Heart right ventricle (tissue), 16 donors: ENCODE data around the gene FAM89A. TPM values are rescaled to one million over a fixed set of nuclear protein-coding genes. Genes with fewer than 3 reads are reported as not detected.
"Not testable (repeated sequence)": the region's sequence is repeated elsewhere in the genome, so short reads cannot be mapped to it uniquely, and the experiment has no call there.

ENCODE experiments used
- ATAC-seq, 8 donors: fragments of 200-7000 bp; cut with Tn5 transposase; one replicate each; pipeline ENCODE4 v1.9.1; 2020; ENCODE audit warnings: mild to moderate bottlenecking in 8 of 8, moderate library complexity in 8 of 8, moderate number of reproducible peaks in 1 of 8
- DNase-seq, 2 donors: peaks; one replicate each; pipeline ENCODE4 v3.0.0-alpha.2; 2020
- H3K27ac ChIP-seq, 10 donors: fragments of 200-600 bp; sonication (generic) in 2 of 10; one replicate each; pipeline versions ENCODE4 v1.5.0 to v1.8.0; 2020 to 2022; ENCODE audit warnings: mild to moderate bottlenecking in 3 of 10
- H3K27me3 ChIP-seq, 7 donors: fragments of 200-600 bp; one replicate each; pipeline ENCODE4 v1.8.0; 2021 to 2022; ENCODE audit warnings: mild to moderate bottlenecking in 2 of 7
- H3K36me3 ChIP-seq, 9 donors: fragments of 200-600 bp; sonication (generic) in 1 of 9; one replicate each; pipeline versions ENCODE4 v1.5.0 to v1.8.0; 2020 to 2022; ENCODE audit warnings: mild to moderate bottlenecking in 2 of 9
- H3K4me1 ChIP-seq, 9 donors: fragments of 200-600 bp; sonication (generic) in 1 of 9; one replicate each; pipeline versions ENCODE4 v1.5.0 to v1.8.0; 2020 to 2022; ENCODE audit warnings: mild to moderate bottlenecking in 4 of 9
- H3K4me3 ChIP-seq, 10 donors: fragments of 200-600 bp; sonication (generic) in 2 of 10; one replicate each; pipeline versions ENCODE4 v1.5.0 to v1.8.0; 2020 to 2022; ENCODE audit warnings: mild to moderate bottlenecking in 7 of 10, moderate library complexity in 2 of 10
- H3K9me3 ChIP-seq, 11 donors: fragments of 200-600 bp in 10 of 11; sonication (generic) in 2 of 11; one replicate each; pipeline versions ENCODE4 v1.5.0 to v1.8.0; 2013 to 2022; ENCODE audit warnings: mild to moderate bottlenecking in 2 of 11, control low read depth in 1 of 11, moderate library complexity in 1 of 11
- CTCF ChIP-seq, 9 donors: fragments of 200-600 bp; sonication (generic) in 2 of 9; IDR thresholded peaks; one replicate each; pipeline versions ENCODE4 v1.5.0 to v1.8.0; 2021 to 2022; ENCODE audit warnings: antibody characterized with exemption in 9 of 9, mild to moderate bottlenecking in 5 of 9, moderate library complexity in 1 of 9
- WGBS, 2 donors: extraction: QIAGEN DNeasy Blood & Tissue Kit; methylation state at CpG; one replicate each; pipeline ENCODE4 v1.1.7; 2013; ENCODE audit warnings: inconsistent platforms in 1 of 2; 5-methylcytosine and 5-hydroxymethylcytosine counted together
- intact Hi-C, 10 donors: fragments of 100-400 bp; cut with DNase I; formaldehyde crosslinking; loops; one replicate each; pipeline versions ENCODE4 v1.11.1 to v1.14.2; 2022
- polyA plus RNA-seq, 2 donors: library from polyadenylated mRNA; stranded (reverse); fragments of 200-250 nt; gene quantifications; one replicate each; pipeline ENCODE4 v1.2.3, GENCODE V29; 2013
- total RNA-seq, 10 donors: library from RNA; stranded (reverse); fragmentation: NEBNext Ultra II Directional in 3 of 10; extraction: Animal tissue kit (Norgen Biotek cat#: 25700) in 3 of 10; gene quantifications; one replicate each; pipeline versions ENCODE4 v1.2.1 to v1.2.4, GENCODE V29; 2021 to 2023
- donor health status: Arrhythmogenic right ventricular cardiomyopathy.
- donor health status: ischemic (EF 13 %, LVEDD 7.1; RV severe dilation, severe dysfunction).
- donor health status: healthy with polysubstance abuse.
- donor health status: DM: no; HTN: yes; CAD: no.
- donor health status: DM: no; HTN: no; CAD: no.
- donor health status: ischemic (EF 25% LVEDD 6.9; RV normal size, moderate dysfunction).
- donor health status: ischemic (EF 25% LVEDD 5.7; RV mildly dilated, moderate dysfunction).
- donor health status: healthy.
- donor health status: DM: yes; HTN: yes; CAD: no.
- donor health status: Ischemic cardiomyopathy.
- donor health status: ischemic (EF 35%, LVEDD 5.7; RV mildly dilated, moderate dysfunction).
- donor health status: nonischemic (EF 11% LVEDD 7.7; RV severe dilation, severe dysfunction).
- donor health status: DM: yes; HTN: yes; CAD: no.
- donor health status: PGD.
- donor health status: ischemic (EF 29% LVEDD 5.4; RV normal size, mild dysfunction).
- donor health status: nonischemic (EF 23%, LVEDD 6.1; RV moderate dilation, normal function).

FAM89A gene
- total and polyA plus RNA-seq, 12 donors: 4.1 to 14.3 (median 5.3) TPM

- peaks cover 0 to 2% (median 0%) of the 10 kb centered on the region in 9 donors for H3K36me3 ChIP-seq
- H3K4me3 ChIP-seq: no peak overlapping the region
- H3K27me3 ChIP-seq: no peaks in the 10 kb centered on the region
- intact Hi-C loops: loop anchor here in 2 of 10 donors (10.0 kb wide), 2 partner anchors 183 to 193 kb away; no protein-coding TSS in a partner anchor
- ATAC-seq (no peak), DNase-seq (no peak)
- no peaks in the 10 kb centered on the region for H3K4me1 ChIP-seq
- H3K27ac ChIP-seq: no peak overlapping the region
- no peak for TF ChIP-seq CTCF (IDR thresholded peaks at IDR 0.05)
- WGBS, 2 donors: 87 to 93% methylated on average over 2 of the region's 2 CpGs
- H3K9me3 ChIP-seq: peaks cover 0 to 18% (median 9%) of the 10 kb centered on the region in 11 donors
Measured at GRCh38 chr1:231011360-231011759, 28.7 kb downstream of the FAM89A start.

GRCh38 chr1:231007535-231007934, 32.5 kb downstream of the FAM89A start:
- 60 to 77% methylated on average over 1 of the region's 1 CpG for WGBS, 2 donors
- H3K4me1 ChIP-seq, DNase-seq, H3K4me3 ChIP-seq, H3K27ac ChIP-seq, intact Hi-C loops, ATAC-seq, H3K27me3 ChIP-seq, H3K36me3 ChIP-seq: not testable (repeated sequence)
- peaks cover 0 to 57% (median 15%) of the 10 kb centered on the region in 11 donors for H3K9me3 ChIP-seq

- peaks cover 0 to 62% (median 44%) of the 10 kb centered on the region in 9 donors for H3K36me3 ChIP-seq
- no peak for TF ChIP-seq CTCF (IDR thresholded peaks at IDR 0.05)
- no peak for DNase-seq
Measured at GRCh38 chr1:231001892-231002291, 38.2 kb downstream of the FAM89A start.

GRCh38 chr1:231000639-231001038, 39.4 kb downstream of the FAM89A start:
- no peak for TF ChIP-seq CTCF (IDR thresholded peaks at IDR 0.05)

More at GRCh38 chr1:231001892-231002291, 38.2 kb downstream of the FAM89A start:
- H3K4me3 ChIP-seq: no peak overlapping the region
- H3K4me1 ChIP-seq: no peaks in the 10 kb centered on the region
- intact Hi-C loops: no loop called here
- no peak for ATAC-seq
- H3K9me3 ChIP-seq: peaks cover 0 to 45% (median 7%) of the 10 kb centered on the region in 11 donors
- no peaks in the 10 kb centered on the region for H3K27me3 ChIP-seq
- H3K27ac ChIP-seq: no peak overlapping the region

GRCh38 chr1:231000201-231000600, 39.9 kb downstream of the FAM89A start:
- Histone ChIP-seq H3K4me1 (no peaks in the 10 kb centered on the region), H3K27me3 (no peaks in the 10 kb centered on the region), H3K9me3 (peaks cover 0 to 28% (median 6%) of the 10 kb centered on the region in 11 donors), H3K27ac (no peak overlapping the region), H3K4me3 (no peak overlapping the region), H3K36me3 (peaks cover 0 to 79% (median 56%) of the 10 kb centered on the region in 9 donors)
- intact Hi-C loops: no loop called here
- ATAC-seq (no peak), DNase-seq (no peak)
- TF ChIP-seq CTCF (IDR thresholded peaks at IDR 0.05): no peak
- WGBS, 2 donors: 95 to 96% methylated on average over 4 of the region's 4 CpGs

More at GRCh38 chr1:231000639-231001038, 39.4 kb downstream of the FAM89A start:
- no peak overlapping the region for H3K4me3 ChIP-seq
- intact Hi-C loops: no loop called here
- no peak for DNase-seq
- peaks cover 0 to 33% (median 6%) of the 10 kb centered on the region in 11 donors for H3K9me3 ChIP-seq
- H3K27me3 ChIP-seq: no peaks in the 10 kb centered on the region
- no peak overlapping the region for H3K27ac ChIP-seq
- H3K36me3 ChIP-seq: peaks cover 0 to 74% (median 55%) of the 10 kb centered on the region in 9 donors
- no peak for ATAC-seq
- H3K4me1 ChIP-seq: no peaks in the 10 kb centered on the region
- 100% methylated on average over 1 of the region's 1 CpG for WGBS, 2 donors
